GM10266 (cell line): ENCODE results near the gene KIF11.
"Not testable (repeated sequence)": the region's sequence is repeated elsewhere in the genome, so short reads cannot be mapped to it uniquely, and the experiment has no call there.

Experiments
- DNase-seq: peaks from one replicate; pipeline ENCODE4 v3.0.0; 2012; ENCODE audit errors: extremely low spot score
- CTCF ChIP-seq: IDR thresholded peaks from 2 replicates; pipeline ENCODE4 v1.5.1; 2012; ENCODE audit warnings: mild to moderate bottlenecking, low read depth; ENCODE audit not compliant: control insufficient read depth, insufficient read depth; ENCODE audit errors: missing control alignments

Gene KIF11

GRCh38 chr10:92627845-92628480 lies 35.0 kb downstream of the KIF11 start:
- no peak for DNase-seq
- TF ChIP-seq CTCF: peak; percentile 8

- no peak for TF ChIP-seq CTCF
- no peak for DNase-seq
Measured at GRCh38 chr10:92629945-92630344, 37.0 kb downstream of the KIF11 start.

- no peak for TF ChIP-seq CTCF
- no peak for DNase-seq
Measured at GRCh38 chr10:92638037-92638436, 45.1 kb downstream of the KIF11 start.

- no peak for DNase-seq
- no peak for TF ChIP-seq CTCF
Measured at GRCh38 chr10:92640107-92640506, 47.2 kb downstream of the KIF11 start.

- TF ChIP-seq CTCF: no peak
- DNase-seq: no peak
Measured at GRCh38 chr10:92641492-92641891, 48.6 kb downstream of the KIF11 start.

GRCh38 chr10:92644921-92645320 lies 52.0 kb downstream of the KIF11 start:
- no peak for TF ChIP-seq CTCF
- DNase-seq: no peak

GRCh38 chr10:92650864-92651263 lies 57.9 kb downstream of the KIF11 start:
- DNase-seq: not testable (repeated sequence)

- DNase-seq: no peak
- no peak for TF ChIP-seq CTCF
Measured at GRCh38 chr10:92655426-92655825, 62.5 kb downstream of the KIF11 start.
